DMS53 (cell line): ENCODE measurements around the gene HPCAL1.
"Not testable (repeated sequence)": the region's sequence is repeated elsewhere in the genome, so short reads cannot be mapped to it uniquely, and the experiment has no call there.

ENCODE experiments used
- DNase-seq: peaks from one replicate; lab custom pipeline; 2025; lab: John Stamatoyannopoulos, UW

The HPCAL1 gene

DNA sequence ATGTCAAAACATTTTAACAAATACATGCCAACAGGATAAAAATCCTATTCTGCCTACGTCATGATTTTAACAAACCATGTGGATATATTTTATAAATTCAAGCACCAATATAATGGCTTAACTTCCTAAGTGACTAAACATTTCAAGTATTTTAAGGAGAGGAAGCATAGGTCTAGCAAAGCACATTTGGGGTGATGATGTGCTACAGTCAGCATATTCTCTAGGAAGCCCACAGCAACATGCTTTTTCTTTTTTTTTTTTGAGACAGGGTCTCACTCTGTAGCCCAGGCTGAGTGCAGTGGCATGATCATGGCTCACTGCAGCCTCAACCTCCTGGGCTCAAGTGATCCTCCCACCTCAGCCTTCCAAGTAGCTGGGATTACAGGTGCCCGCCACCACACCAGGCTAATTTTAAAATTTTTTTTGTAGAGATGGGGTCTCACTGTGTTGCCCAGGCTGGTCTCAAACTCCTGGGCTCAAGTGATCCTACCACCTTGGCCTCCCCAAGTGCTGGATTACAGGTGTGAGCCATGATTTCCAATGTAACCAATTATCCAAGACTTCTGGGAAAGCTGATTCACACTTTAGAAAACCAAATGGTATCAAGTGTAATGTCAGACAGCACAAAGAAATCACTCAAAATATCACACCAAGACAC, 139.9 kb downstream of the HPCAL1 start:
- not testable (repeated sequence) for DNase-seq

DNA sequence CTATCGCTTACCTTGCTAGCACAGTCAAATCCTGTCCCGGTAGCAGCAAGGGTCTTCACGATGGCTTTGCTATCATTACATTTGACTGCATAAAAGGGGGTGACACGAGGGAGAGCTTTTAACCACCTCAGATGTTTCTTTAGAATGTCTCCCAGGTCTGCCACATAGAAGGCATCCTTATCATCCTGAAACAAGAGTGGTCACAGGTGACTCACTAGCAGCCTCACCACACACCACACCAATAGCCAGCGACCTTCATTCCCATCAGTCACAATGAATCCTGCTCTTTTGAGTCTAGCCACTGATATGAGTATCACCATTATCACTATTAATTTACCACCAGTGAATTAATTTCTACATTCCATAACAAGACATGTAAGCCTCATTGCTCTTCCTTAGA, 141.8 kb downstream of the HPCAL1 start:
- DNase-seq: no peak

DNA sequence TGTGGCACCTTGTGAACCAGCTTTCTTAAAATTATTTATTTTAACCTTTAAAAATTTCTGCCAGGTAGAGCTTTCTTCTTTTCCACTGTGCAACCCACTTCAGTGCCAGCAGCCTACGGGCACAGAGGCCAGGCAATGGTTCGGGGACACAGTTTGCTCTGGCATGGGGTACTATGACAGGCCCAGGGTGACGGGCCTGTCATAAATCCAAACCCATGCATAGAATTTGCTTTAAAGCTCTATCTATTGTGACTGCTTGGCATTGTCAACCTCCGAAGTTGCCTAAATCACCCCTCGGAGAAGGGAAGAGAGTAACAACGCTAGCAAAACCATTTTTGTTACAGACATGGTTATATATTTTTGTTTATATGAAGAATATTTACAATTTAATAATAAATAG, 143.9 kb downstream of the HPCAL1 start:
- no peak for DNase-seq

DNA sequence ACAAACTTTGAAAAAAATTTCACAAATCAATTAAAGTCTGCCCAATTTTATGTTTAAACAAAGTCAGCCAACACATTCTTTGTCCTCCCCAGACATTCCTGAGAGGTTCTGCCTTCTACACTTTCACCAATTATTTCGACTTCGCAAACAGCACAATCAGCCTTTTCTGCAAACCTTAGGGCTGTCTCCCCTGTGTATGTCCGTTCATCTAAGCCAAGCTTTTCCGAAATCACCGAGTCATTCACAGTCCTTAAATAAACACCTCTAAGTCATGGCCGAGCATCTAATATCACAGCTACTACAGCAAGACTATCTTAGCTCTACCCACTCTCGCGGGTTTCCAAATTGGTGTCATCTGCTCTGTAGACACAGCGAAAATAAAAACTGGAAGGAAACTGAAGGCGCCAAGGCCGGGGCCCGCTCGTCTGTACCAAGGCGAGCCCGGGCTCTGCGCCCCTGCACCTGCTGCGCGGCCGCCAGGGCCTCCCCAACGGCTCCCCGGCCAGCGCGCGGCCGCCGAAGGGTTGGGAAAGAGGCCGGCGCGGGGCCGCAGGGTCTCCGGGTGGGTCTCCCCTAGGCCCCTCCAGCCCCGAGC, 144.7 kb downstream of the HPCAL1 start:
- DNase-seq: peak; percentile 73

DNA sequence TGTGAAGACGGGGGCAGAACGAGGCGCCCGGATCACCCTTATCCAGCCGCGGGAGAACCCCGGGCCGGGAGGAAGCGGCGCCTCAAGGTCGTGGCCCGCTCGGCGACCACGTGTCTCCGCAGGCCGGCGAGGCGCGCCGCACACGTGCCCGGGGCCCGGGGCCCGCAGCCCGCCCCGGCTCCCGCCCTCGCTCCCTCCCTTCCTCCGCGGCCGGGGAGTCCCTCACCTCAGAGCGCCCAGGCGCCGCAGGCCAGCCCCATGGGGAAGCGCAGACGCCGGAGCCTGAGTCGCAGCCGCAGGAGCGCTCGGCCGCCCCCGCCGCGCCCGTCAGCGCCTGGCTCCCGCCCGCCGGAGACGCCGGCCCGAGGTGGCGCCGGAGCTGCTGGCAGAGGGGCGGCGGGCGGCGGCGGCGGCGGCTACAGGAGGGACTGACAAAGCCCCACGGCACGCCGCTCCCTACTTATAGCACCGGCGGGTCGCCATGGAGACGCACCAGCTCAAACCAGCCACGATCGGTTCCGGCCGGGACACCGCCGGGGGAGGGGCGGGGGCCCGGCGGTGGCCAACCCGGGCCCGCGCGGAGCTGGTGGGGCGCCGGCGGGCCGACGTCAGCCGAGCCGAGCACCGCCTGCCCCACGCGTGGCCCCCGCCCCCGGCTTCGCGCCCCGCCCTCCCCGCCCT, 145.3 kb downstream of the HPCAL1 start, which contains the start of gene ODC1:
Gene ODC1 (minus strand): TSS at position 433 of the 681 bp plus-strand sequence. CDS start 3,295 bp downstream, outside the sequence.
- DNase-seq: peak; percentile 97

DNA sequence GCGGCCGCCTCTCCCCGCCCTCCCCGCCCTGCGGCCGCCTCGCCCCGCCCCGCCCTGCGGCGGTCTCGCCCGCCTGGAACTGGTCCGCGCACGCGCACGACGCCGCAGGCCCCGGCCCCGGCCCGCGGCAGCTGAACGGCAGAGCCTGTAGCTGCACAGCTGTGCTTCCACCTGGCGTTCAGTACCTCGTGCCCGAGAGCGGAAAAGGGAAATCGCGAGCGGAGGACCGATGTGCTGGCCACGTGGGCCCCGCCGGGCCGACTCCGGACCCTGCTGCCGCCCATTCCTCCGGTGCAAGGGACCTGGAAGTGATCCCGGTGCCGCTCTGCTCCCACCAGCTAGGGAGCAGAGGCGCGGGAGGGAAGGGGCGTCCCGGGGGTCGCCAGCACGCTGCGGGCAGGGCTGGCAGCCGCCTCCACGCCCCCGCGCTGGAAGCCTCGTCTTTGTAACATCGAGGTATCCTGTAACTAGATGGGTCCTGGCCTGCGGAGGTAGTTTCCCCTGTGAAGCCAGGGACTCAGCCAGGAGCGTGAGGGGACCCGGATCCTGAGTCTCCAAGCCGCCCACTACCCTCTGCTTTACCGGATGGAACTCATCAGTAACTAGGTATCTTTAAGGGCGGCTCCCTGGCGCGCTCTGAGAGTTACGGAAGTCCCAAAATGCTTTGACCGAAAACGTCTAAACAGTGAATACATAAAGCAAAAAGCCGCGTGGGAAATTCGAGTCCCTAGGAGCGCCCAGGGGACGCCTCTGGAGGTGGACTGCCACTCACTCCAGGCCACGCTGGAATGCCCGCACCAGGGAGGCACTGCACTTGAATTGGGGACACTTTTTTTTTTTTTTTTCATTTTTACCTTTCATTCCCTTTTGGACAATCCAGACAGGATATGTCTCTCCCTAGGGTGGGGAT, 146.1 kb downstream of the HPCAL1 start:
- DNase-seq: peak; percentile 97

DNA sequence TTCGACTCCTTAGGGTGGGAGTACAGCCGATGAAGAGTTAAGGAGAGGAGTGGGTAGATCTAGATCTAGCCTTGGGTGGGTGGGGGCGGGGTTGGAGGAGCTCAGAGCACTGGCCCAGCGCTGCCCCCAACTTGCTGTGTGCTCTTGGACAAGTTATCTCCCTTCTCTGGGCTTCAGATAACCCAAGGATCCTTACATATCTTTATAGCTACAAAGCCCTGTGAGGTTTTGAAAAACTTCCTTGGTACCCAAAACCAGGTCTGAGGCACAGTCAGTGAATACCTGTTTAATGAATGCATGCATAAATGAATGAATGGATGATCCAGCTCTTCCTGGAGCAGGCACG, 146.8 kb downstream of the HPCAL1 start:
- DNase-seq: peak; percentile 57

DNA sequence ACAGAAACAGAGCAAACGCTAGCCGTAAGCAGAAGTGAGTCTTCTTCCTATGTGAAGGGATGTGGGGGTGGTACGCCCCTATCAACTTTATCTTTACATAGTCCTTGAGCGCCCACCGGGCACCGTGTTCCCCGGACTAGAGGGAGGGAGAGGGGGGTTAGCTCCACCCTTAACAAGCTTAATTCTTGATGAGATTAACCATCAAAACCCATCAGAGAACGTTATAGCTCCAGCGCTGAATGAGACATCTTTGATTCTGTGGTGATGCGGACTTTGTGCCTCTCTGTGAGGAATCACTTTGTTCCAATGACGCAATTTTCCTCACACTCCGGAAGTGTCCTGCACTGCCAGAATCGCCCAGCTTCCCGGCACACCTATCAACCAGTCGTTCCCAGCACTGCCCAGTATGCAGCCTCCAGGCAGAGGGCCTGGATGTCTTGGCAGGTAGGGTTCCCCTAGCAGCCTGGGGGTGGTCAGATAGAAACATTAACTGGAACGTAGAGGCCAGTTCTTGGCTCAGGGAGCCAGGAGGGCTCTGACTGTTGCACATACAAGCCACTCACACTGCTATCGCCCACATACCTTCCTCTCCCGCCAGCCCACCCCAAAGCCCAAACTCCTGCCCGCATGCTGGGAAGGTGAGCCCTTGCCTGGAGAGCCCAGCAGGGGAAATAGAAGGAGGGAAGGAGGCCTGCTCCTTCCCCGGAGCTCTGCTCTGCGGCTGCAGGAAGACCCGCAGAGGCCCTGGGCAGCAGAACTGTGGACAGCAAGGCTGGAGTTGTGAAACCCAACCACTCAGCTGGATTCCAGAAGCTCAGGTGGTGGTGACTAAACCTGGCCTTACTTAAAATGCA, 147.4 kb downstream of the HPCAL1 start:
- DNase-seq: peak; percentile 87

DNA sequence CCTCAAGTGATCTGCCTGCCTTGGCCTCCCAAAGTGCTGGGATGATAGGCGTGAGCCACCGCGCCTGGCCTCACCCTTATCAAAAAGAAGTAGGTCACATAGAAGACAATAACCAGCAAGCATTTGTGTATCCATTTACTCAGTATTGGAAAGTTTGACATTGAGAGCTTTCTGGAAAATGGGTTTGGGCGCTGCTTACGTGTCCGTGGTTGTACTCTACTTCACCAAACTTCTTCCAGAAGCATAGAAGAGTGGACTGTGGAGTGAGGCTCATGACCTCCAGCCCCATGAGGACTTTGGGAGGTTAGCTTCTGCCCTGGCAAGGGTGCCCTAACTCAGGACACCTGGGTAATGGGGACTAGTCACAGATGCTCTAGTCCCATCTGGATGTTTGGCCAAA, 149.1 kb downstream of the HPCAL1 start:
- DNase-seq: no peak

DNA sequence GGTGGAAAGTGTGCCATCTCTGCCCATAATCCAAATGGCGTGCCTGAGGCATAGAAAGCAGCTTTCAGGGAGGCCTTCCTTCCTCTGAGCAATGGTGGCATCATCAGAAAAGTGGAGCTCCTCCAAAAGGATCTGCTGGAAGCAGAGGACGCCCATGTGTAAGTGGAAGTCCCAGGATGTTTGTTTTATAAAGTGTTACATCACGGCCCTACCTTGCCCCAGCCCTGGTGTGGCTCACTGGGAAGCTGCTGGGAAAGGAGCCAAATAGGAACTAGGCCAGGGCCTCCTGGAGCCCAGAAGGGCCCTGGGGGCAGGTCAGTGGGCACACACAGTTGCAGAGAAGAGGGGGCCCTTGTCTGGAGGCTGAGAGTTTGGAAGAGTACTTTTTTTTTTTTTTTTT, 149.6 kb downstream of the HPCAL1 start:
- peak; percentile 79 for DNase-seq

DNA sequence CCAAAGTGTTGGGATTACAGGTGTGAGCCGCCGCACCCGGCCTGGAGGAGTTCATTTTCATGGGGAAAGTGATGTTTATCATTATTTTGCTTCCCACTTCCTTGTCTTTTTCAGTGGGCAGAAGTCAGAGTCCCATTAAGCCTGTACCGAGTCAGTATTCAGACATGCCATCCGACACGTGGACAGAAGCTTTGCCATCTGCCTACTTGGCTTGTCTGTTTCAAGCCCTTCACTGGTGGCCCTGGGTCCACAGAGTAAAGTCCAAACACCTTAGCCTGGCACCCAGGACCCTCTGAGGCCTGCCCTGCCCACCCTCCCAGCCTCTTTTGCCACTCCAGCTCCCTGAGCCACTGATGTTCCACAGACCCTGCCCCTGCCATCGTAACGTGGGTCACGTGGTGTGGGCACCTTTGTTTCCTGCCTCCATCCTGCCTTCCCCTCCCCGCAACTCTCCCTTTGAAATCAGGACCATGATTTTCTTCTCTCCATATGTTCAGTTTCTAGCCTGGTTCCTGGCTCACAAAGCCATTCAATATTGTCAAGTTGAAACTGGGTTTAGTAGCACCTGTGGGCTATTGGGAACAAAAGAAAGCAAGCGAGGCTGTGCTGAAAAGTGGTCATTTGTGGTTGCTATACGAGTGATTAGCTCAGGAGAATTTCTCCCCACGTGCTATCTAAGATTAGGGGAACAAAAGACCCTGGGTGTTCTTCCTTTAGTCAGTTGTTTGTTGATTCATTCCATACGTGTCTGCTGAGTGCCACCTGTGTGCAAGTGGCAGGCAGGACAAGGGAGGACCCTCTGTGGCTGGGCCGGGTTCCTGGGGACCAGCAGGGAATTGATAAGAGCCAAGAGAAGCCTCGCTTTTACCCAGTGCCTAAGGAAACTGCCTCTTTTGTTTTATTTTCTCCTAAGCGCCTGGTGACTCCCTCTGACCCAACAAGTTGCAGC, 150.5 kb downstream of the HPCAL1 start:
- DNase-seq: no peak

DNA sequence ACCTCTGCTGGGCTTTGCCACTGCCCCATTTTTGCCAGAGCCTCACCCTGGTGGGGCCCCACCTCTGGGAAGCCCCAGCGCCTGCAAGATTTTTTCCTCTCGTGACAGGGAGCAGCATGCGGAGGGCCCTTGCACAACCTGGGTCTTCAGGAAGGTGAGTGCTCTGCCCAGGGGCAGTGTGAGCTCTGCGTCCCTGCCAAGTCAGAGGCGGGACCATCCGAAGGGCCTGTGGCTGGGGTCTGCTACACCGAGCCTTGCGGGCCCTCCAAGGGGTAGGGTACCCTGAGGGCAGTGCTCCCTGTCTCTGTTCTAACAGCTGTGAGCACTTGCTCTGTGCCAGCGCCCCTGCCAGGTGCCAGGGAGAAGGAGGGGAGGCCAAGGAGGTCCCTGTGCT, 151.2 kb downstream of the HPCAL1 start:
- DNase-seq: no peak

DNA sequence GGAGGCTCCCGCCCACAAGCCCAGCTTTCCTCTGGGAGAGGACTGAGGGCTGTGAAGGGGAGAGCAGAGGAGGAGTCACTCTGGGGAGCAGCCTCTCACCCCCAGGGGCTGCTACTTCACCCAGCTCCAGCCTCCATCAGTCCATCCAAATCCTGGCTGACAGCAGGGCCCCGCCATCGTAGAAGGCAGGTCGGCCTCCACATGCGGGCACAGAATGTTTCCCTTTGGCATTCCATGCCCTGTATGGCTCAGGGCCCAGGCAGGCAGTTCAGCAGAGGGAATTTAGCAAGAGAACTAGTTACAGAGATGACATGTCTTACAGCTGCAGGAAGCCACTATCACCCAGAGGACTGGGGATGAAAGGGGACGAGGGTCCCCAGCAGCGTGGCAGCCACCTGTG, 151.8 kb downstream of the HPCAL1 start:
- no peak for DNase-seq

DNA sequence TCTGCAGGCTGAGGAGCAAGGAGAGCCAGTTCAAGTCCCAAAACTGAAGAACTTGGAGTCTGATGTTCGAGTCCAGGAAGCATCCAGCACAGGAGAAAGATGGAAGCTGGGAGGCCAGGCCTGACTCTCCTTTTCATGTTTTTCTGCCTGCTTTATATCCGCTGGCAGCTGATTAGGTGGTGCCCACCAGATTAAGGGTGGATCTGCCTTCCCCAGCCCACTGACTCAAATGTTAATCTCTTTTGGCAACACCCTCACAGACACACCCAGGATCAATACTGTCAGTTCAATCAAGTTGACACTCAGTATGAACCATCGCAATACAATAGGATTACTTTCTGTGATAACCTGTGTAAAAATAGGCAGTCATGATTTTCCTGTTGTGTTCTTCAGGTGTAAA, 154.5 kb downstream of the HPCAL1 start:
- DNase-seq: not testable (repeated sequence)

DNA sequence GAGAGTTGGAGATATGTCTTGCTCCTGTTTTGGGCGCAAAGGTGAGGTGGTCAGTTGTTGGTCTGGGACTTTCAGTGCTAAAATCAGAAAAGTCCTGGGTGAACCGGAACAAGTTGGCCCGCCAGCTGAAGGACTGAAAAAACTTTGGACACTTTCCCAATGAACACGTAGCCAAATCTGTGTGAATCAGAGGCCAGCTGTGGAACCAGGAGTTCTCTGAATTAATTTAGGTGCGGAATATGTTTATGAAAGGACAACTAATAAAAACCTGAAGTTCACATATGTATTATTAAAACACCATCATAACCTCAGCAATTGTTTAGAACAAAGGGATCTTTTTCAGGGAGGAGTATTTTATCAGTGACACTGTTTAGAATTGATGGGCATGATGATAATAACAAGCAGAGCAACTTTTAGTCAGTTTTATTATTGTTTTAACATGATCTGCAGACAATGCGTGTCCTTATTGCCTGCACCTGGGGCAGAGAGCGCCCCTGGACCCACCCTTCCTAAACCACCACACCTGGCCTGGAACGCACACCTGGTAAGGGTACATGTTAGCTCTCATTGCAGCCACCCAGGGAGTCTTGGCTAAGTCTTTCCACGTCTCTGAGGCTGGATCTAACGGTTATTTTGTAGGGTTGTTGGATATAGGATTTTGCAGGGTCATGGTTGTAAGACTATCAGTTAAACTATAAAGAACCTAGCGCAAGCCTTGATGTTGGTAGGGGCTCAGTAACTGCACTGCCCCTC, 155.3 kb downstream of the HPCAL1 start:
- no peak for DNase-seq

DNA sequence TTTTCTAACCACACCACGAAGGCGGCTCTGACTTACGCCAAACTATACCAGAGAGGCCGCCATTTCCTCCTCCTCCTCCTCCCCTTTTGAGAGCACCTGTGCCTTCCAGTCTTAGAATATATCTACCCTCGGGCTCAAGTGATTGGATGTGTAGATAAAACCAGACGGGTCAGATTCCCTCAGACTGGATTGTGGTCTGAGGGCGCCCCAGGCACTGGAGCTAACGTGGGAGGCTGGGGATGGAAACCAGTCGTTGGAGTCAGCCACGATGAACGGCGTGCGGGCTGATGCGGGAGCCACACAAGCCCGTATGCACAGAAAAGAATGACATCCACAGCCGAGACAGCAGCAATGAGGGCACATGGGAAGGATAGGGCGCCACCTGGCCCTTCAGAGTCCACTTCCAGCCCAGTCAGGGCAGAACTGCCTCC, 157.7 kb downstream of the HPCAL1 start:
- no peak for DNase-seq

DNA sequence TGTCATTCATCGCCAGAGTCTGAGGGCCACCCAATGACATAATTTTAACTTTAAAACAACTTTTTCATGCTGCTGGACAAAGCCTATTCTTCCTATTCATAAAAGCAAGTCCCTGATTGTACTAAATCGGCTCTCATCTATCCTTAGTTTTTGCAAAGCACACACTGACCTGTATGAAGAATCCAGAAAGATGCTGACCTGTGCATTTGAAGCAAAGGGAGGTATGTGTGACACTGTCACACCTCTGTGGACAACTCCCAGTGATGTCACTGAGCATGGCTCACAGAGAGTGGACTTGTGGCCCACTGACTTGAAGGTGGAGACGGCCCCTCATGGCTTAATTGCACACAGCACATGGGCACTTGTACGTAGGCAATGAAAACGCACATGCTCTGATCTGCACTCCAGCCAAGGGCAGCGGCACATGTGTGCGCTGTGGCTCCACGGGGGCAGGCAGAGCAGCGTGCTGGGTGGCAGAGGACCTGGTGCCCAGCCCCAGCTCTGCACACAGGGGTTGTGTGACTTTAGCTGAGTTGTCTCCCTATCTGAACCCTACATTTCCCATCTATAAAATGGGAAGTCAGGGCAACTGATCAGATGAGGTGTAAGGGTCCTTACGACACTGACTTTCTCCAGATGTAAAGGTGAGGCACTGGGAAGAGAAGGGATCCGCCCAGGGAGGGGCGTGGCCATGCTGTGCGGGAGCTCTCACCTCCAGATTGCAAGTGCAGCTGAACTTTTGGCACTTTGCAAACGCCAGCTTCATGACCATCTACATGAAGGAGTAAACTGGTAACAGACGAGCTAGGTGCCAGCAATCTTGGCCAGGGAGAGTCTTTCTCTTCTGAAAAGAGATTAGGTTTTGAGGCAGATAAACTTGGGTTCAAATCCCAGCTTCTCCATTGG, 159.7 kb downstream of the HPCAL1 start:
- DNase-seq: no peak

DNA sequence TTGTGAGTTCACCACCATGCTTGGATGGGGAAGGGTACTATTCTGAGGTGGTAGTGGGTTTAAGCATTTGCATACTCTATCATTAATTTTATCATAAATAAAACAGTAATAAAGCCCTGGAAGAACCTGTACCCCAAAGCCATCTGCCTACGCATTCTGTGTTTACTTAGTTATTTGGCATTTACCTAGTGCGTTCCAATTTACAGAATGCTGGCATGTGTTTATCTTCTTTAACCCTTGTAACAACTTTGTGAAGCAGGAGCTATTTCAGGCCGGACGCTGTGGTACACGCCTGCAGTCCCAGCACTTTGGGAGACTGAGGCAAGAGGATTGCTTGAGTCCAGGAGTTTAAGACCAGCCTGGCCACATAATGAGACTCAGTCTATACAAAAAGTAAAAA, 163.2 kb downstream of the HPCAL1 start:
- DNase-seq: no peak
